ENCODE results near the gene ARRDC2. TPM values are rescaled to one million over a fixed set of nuclear protein-coding genes. Genes with fewer than 3 reads are reported as not detected.

ARRDC2 gene
- total and polyA plus RNA-seq, 10 of the 15 experiments (the other 5 are each of a cell fraction or from before 2014, with no cell fraction given), result 0.48 to 10.1 (median 4.8) TPM

GRCh38 chr19:17968362-17968761, 39.6 kb upstream of the ARRDC2 start (continued):
- TF ChIP-seq ZBTB11 (CRISPR knock-in tag; IDR thresholded peaks at IDR 0.05) (no peak), YY1 (IDR thresholded peaks at IDR 0.05; ENCODE audit: low read depth, low read length) (no peak), NFXL1 (IDR thresholded peaks at IDR 0.05; ENCODE audit: borderline replicate concordance) (no peak), SIX5 (IDR thresholded peaks at IDR 0.05; ENCODE audit: low read depth, low read length, severe bottlenecking) (no peak), ZNF622 (IDR thresholded peaks at IDR 0.05) (no peak)
- TF ChIP-seq, protein P1, sequence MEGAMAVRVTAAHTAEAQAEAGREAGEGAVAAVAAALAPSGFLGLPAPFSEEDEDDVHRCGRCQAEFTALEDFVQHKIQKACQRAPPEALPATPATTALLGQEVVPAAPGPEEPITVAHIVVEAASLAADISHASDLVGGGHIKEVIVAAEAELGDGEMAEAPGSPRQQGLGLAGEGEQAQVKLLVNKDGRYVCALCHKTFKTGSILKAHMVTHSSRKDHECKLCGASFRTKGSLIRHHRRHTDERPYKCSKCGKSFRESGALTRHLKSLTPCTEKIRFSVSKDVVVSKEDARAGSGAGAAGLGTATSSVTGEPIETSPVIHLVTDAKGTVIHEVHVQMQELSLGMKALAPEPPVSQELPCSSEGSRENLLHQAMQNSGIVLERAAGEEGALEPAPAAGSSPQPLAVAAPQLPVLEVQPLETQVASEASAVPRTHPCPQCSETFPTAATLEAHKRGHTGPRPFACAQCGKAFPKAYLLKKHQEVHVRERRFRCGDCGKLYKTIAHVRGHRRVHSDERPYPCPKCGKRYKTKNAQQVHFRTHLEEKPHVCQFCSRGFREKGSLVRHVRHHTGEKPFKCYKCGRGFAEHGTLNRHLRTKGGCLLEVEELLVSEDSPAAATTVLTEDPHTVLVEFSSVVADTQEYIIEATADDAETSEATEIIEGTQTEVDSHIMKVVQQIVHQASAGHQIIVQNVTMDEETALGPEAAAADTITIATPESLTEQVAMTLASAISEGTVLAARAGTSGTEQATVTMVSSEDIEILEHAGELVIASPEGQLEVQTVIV (IDR thresholded peaks at IDR 0.05; ENCODE audit: borderline replicate concordance, partially characterized antibody), result no peak

Data from GM12878 (cell line).